ENCODE results near the gene GUCA2B. TPM values are rescaled to one million over a fixed set of nuclear protein-coding genes. Genes with fewer than 3 reads are reported as not detected.

The GUCA2B gene
- total and polyA plus RNA-seq, 8 donors = 2.2 to 13.1 (median 4.8) TPM; not detected in 4

DNA sequence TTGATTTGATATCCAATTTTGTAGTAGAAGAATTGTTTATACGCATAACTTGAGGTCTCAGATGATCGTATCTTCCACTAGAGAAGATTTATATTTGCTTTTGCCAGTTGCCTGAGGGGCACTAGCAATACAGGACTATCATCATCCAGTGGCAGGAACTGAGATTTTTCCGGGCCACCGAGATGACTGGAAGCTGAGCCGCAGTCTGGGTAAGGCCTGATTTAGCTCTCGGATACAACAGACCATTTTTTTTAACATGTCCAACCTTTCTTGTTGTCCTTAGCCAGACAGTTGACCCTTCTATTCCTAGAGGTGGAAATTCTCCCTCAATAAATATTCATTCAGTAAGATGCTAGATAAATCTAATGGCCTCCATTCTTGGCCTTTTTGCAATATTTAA lies 25.4 kb upstream of the GUCA2B start:
- TF ChIP-seq CTCF (IDR thresholded peaks at IDR 0.05) (no peak), POLR2A (IDR thresholded peaks at IDR 0.05) (no peak), EP300 (IDR thresholded peaks at IDR 0.05) (no peak), POLR2AphosphoS5 (IDR thresholded peaks at IDR 0.05) (no peak)
- Histone ChIP-seq H3K36me3 (no peaks in the 10 kb centered on the region), H3K4me1 (no peaks in the 10 kb centered on the region), H3K9me3 (no peaks in the 10 kb centered on the region), H3K27ac (no peak overlapping the region), H3K27me3 (peaks cover 0 to 6% (median 0%) of the 10 kb centered on the region in 3 donors), H3K4me3 (no peak overlapping the region)
- intact Hi-C loops (cut with DNase I; ENCODE audit: low total_unique reads) = no loop called here
- 82 to 91% (median 88%) methylated on average over 6 of the region's 6 CpGs for WGBS, 5 donors
- DNase-seq = no peak

- WGBS, 5 donors = 39 to 56% (median 46%) methylated on average over 2 of the region's 2 CpGs
- intact Hi-C loops (cut with DNase I; ENCODE audit: low total_unique reads) = no loop called here
- no peak for DNase-seq
- TF ChIP-seq EP300 (IDR thresholded peaks at IDR 0.05) (no peak), CTCF (IDR thresholded peaks at IDR 0.05) (no peak), POLR2A (IDR thresholded peaks at IDR 0.05) (no peak), POLR2AphosphoS5 (IDR thresholded peaks at IDR 0.05) (no peak)
- Histone ChIP-seq H3K4me3 (no peak overlapping the region), H3K9me3 (no peaks in the 10 kb centered on the region), H3K36me3 (no peaks in the 10 kb centered on the region), H3K27ac (no peak overlapping the region), H3K4me1 (no peaks in the 10 kb centered on the region), H3K27me3 (peaks cover 0 to 6% (median 0%) of the 10 kb centered on the region in 3 donors)
These were observed 24.7 kb upstream of the GUCA2B start for GRCh38 chr1:42128499-42128898.

- Histone ChIP-seq H3K9me3 (no peaks in the 10 kb centered on the region), H3K4me1 (no peaks in the 10 kb centered on the region), H3K4me3 (no peak overlapping the region), H3K36me3 (no peaks in the 10 kb centered on the region), H3K27me3 (peaks cover 0 to 6% (median 0%) of the 10 kb centered on the region in 3 donors), H3K27ac (no peak overlapping the region)
- TF ChIP-seq CTCF (IDR thresholded peaks at IDR 0.05) (no peak), EP300 (IDR thresholded peaks at IDR 0.05) (no peak), POLR2AphosphoS5 (IDR thresholded peaks at IDR 0.05) (no peak), POLR2A (IDR thresholded peaks at IDR 0.05) (no peak)
- WGBS, 5 donors = 73 to 82% (median 79%) methylated on average over 3 of the region's 3 CpGs
- intact Hi-C loops (cut with DNase I; ENCODE audit: low total_unique reads) = no loop called here
- no peak for DNase-seq
These were observed 24.2 kb upstream of the GUCA2B start for GRCh38 chr1:42128964-42129363.

DNA sequence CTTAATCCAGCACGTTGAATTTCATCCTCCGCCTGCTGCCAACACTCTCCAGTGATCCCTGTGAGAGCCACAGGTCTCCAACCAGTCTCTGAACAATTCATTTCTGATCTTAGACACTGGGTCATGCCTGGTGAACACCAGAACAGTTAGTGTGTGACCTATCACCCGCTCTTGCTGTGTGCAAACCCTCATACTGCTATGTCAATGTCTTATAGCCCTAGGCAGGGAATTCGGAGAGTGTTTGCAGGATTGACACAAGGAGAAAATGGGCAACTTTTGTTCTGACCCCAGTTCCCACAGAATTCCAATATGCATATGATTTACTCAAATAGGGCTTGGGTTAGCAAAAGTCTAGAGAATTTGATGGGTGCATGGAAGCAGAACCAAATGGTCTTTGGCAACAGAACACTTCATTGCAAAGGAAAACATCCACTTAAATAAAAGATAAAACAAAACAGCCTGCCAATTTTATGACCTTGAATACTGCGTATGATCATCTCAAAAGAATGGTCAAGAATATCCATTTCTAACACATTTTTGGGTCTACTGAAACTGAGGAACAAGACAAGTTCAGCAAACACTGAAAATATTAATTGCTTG lies 23.0 kb upstream of the GUCA2B start:
- H3K27me3 ChIP-seq = peaks cover 0 to 6% (median 0%) of the 10 kb centered on the region in 3 donors
- no peaks in the 10 kb centered on the region for H3K36me3 ChIP-seq
- H3K9me3 ChIP-seq = no peaks in the 10 kb centered on the region
- intact Hi-C loops (cut with DNase I; ENCODE audit: low total_unique reads) = no loop called here
- H3K27ac ChIP-seq = no peak overlapping the region
- TF ChIP-seq POLR2A (IDR thresholded peaks at IDR 0.05) (no peak), CTCF (IDR thresholded peaks at IDR 0.05) (no peak), POLR2AphosphoS5 (IDR thresholded peaks at IDR 0.05) (no peak), EP300 (IDR thresholded peaks at IDR 0.05) (no peak)
- no peak overlapping the region for H3K4me3 ChIP-seq
- no peaks in the 10 kb centered on the region for H3K4me1 ChIP-seq
- no peak for DNase-seq
- 84 to 86% (median 85%) methylated on average over 5 of the region's 5 CpGs for WGBS, 5 donors

Measured in stomach (tissue), 9 donors.